HTR-8/SVneo (cell line): ENCODE measurements around the gene ANKRD13D.

Experiments
- DNase-seq: peaks from one replicate; pipeline ENCODE4 v3.0.0; 2011; ENCODE audit warnings: low spot score, mixed read lengths; ENCODE audit not compliant: insufficient read length
- FAIRE-seq: peaks from 2 replicates; lab custom pipeline; 2011; peaks lifted over from hg19 to GRCh38; lab: Jason Lieb, UNC

ANKRD13D gene

DNA sequence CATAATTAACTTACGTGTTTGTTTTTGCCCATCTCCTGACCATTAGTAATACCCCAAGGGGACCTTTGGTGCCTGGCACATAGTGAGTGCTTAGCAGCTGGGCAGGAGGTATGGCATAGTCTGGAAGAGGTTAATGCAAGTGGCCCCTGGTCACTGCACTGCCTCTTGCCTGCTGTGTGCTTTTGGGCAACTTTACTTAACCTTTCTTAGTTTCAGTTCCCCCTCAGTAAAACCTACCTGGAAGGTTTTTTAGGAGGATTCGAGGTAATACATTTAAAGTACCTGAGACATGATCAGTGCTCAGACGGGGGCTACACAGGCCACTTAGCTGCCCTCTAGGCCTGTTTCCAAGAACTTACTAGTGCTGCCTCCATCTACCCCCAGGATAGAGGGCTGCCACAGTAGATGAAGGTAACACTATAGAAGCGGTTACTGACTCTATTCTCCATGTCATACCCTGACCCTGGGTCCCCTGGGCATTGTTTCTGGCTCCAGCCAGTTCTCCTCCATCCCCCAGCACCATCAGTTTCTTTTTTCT lies 60.9 kb downstream of the ANKRD13D start:
- FAIRE-seq = no peak
- DNase-seq = no peak

DNA sequence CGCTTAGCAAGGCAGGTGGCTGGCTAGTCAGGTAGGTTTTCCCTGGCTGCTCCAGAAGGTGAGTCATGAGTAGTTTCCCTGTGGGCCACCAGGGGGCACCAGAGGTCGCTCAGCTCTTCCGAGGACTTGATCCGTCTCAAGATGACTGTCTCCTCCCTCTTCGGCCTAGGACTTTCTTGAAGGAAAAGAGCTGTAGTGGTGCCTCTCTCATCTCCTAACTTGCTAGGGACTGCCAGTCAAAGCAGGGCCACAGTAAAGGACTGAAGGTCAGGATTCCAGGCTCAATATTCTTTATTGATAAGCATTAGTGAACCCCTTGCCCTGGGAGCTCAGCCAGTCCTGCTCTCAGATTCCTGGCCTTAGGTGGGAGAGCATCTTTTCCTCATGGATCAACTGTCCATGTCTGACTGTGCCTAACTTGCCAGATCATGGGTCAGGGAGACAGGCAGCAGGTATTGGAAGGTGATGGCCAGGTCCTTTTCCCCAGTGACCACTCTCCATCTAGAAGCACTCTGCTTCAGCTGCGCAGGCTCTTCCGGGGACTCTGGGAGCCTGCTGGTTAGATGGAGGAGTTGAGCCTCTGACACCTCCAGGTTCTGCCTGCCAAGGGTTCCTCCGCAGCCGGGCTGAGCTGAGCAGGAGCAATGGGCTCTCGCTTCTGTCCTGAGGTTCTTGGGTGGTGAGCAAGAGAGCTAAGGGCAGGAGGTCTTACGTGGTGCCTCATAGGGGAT lies 62.3 kb downstream of the ANKRD13D start:
- DNase-seq (peak; percentile 95), FAIRE-seq (peak; percentile 31)
